Liver (tissue), 3 donors: ENCODE measurements around the gene TEX14.

Experiments used
- CTCF ChIP-seq: fragments of 150-350 bp; IDR thresholded peaks from 2 replicates; pipeline ENCODE4 v1.5.1; 2017; ENCODE audit warnings: improper control_type of control experiment, low read depth, low read length; ENCODE audit not compliant: missing input control
- EGR1 ChIP-seq, 2 donors: IDR thresholded peaks; 2 replicates each; pipeline ENCODE4 v1.6.1; 2016 to 2018; ENCODE audit warnings: antibody characterized with exemption in 2 of 2, low read depth in 2 of 2
- MAX ChIP-seq: IDR thresholded peaks from 2 replicates; pipeline ENCODE4 v1.6.1; 2016; ENCODE audit warnings: antibody characterized with exemption
- NR2F2 ChIP-seq: IDR thresholded peaks from 2 replicates; pipeline ENCODE4 v1.6.1; 2016; ENCODE audit warnings: antibody characterized with exemption
- RAD21 ChIP-seq, 2 donors: IDR thresholded peaks; 2 replicates each; pipeline ENCODE4 v1.6.1; 2016; ENCODE audit warnings: antibody characterized with exemption in 2 of 2, mild to moderate bottlenecking in 2 of 2
- RXRA ChIP-seq, 2 donors: IDR thresholded peaks; 2 replicates each; pipeline ENCODE4 v1.6.1; 2017 to 2018; ENCODE audit warnings: antibody characterized with exemption in 2 of 2, mild to moderate bottlenecking in 1 of 2
- TAF1 ChIP-seq: conservative IDR thresholded peaks from 2 replicates; pipeline ENCODE4 v1.6.1; 2016; ENCODE audit warnings: antibody characterized with exemption, mild to moderate bottlenecking
- YY1 ChIP-seq: IDR thresholded peaks from 2 replicates; pipeline ENCODE4 v1.6.1; 2016; ENCODE audit warnings: antibody characterized with exemption, mild to moderate bottlenecking
- TF ChIP-seq, protein P1 (sequence below): IDR thresholded peaks from 2 replicates; pipeline ENCODE4 v1.6.1; 2016; ENCODE audit warnings: antibody characterized with exemption, mild to moderate bottlenecking
- donor health status: healthy.
- donor health status: healthy.

GRCh38 chr17:58517378-58517927 is 174.4 kb downstream of the TEX14 start:
- TF ChIP-seq CTCF = no peak
- TF ChIP-seq, protein P1, sequence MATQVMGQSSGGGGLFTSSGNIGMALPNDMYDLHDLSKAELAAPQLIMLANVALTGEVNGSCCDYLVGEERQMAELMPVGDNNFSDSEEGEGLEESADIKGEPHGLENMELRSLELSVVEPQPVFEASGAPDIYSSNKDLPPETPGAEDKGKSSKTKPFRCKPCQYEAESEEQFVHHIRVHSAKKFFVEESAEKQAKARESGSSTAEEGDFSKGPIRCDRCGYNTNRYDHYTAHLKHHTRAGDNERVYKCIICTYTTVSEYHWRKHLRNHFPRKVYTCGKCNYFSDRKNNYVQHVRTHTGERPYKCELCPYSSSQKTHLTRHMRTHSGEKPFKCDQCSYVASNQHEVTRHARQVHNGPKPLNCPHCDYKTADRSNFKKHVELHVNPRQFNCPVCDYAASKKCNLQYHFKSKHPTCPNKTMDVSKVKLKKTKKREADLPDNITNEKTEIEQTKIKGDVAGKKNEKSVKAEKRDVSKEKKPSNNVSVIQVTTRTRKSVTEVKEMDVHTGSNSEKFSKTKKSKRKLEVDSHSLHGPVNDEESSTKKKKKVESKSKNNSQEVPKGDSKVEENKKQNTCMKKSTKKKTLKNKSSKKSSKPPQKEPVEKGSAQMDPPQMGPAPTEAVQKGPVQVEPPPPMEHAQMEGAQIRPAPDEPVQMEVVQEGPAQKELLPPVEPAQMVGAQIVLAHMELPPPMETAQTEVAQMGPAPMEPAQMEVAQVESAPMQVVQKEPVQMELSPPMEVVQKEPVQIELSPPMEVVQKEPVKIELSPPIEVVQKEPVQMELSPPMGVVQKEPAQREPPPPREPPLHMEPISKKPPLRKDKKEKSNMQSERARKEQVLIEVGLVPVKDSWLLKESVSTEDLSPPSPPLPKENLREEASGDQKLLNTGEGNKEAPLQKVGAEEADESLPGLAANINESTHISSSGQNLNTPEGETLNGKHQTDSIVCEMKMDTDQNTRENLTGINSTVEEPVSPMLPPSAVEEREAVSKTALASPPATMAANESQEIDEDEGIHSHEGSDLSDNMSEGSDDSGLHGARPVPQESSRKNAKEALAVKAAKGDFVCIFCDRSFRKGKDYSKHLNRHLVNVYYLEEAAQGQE = no peak
- TF ChIP-seq MAX = no peak
- TF ChIP-seq NR2F2 = no peak
- TF ChIP-seq EGR1 (IDR thresholded peaks at IDR 0.05; ENCODE audit: low read depth in 2 of 2) = no peak
- TF ChIP-seq TAF1 = no peak
- no peak for TF ChIP-seq YY1
- TF ChIP-seq RAD21 (IDR thresholded peaks at IDR 0.05) = no peak
- TF ChIP-seq RXRA (IDR thresholded peaks at IDR 0.05) = no peak
